Memory B cell (primary cell): Measurements from ENCODE around the gene CLDN15.

Source experiments
- ATAC-seq: fragments of 150-1000 bp; cut with Tn5 transposase; 2 replicates; pipeline ENCODE4 v1.10.0; 2021; ENCODE audit warnings: low read depth, mild to moderate bottlenecking, moderate library complexity
- DNase-seq, 2 donors: peaks; one replicate each; pipeline ENCODE4 v3.0.0; 2022; ENCODE audit warnings: low spot score in 2 of 2
- H3K27ac Mint-ChIP-seq: one replicate; pipeline ENCODE4 v1.8.0; 2022; ENCODE audit warnings: mild to moderate bottlenecking, moderate library complexity, mixed read lengths
- H3K27me3 Mint-ChIP-seq: one replicate; pipeline ENCODE4 v1.8.0; 2022; ENCODE audit warnings: mixed read lengths
- H3K36me3 Mint-ChIP-seq: one replicate; pipeline ENCODE4 v1.8.0; 2022; ENCODE audit warnings: mild to moderate bottlenecking, mixed read lengths
- H3K4me1 Mint-ChIP-seq: one replicate; pipeline ENCODE4 v1.8.0; 2022; ENCODE audit warnings: mixed read lengths
- H3K4me3 Mint-ChIP-seq: one replicate; pipeline ENCODE4 v1.8.0; 2022; ENCODE audit warnings: mild to moderate bottlenecking, moderate library complexity, mixed read lengths
- H3K9me3 Mint-ChIP-seq: one replicate; pipeline ENCODE4 v1.8.0; 2022; ENCODE audit warnings: mixed read lengths

Gene CLDN15

GRCh38 chr7:101239191-101239950 lies 1.8 kb upstream of the CLDN15 start:
- DNase-seq (no peak), ATAC-seq (no peak)
- H3K27ac Mint-ChIP-seq = no peak overlapping the region
- peaks cover 3% of the 10 kb centered on the region for H3K4me1 Mint-ChIP-seq
- no peaks in the 10 kb centered on the region for H3K9me3 Mint-ChIP-seq
- H3K27me3 Mint-ChIP-seq = no peaks in the 10 kb centered on the region
- peaks cover 10% of the 10 kb centered on the region for H3K36me3 Mint-ChIP-seq
- H3K4me3 Mint-ChIP-seq = no peak overlapping the region

GRCh38 chr7:101238226-101239182 lies 902 bp upstream of the CLDN15 start:
- no peaks in the 10 kb centered on the region for H3K4me1 Mint-ChIP-seq
- H3K4me3 Mint-ChIP-seq = no peak overlapping the region
- DNase-seq (no peak), ATAC-seq (no peak)
- peaks cover 10% of the 10 kb centered on the region for H3K36me3 Mint-ChIP-seq
- H3K9me3 Mint-ChIP-seq = no peaks in the 10 kb centered on the region
- no peaks in the 10 kb centered on the region for H3K27me3 Mint-ChIP-seq
- no peak overlapping the region for H3K27ac Mint-ChIP-seq

- Mint-ChIP-seq H3K4me3 (no peak overlapping the region), H3K27me3 (no peaks in the 10 kb centered on the region), H3K4me1 (no peaks in the 10 kb centered on the region), H3K9me3 (no peaks in the 10 kb centered on the region), H3K27ac (no peak overlapping the region), H3K36me3 (peaks cover 10% of the 10 kb centered on the region)
- DNase-seq (no peak), ATAC-seq (no peak)
These were observed 1.2 kb downstream of the CLDN15 start for GRCh38 chr7:101236292-101236835.

GRCh38 chr7:101235522-101235921 lies 2.1 kb downstream of the CLDN15 start:
- ATAC-seq (no peak), DNase-seq (no peak)
- Mint-ChIP-seq H3K27me3 (no peaks in the 10 kb centered on the region), H3K36me3 (peaks cover 10% of the 10 kb centered on the region), H3K4me1 (peaks cover 2% of the 10 kb centered on the region), H3K4me3 (no peak overlapping the region), H3K27ac (no peak overlapping the region), H3K9me3 (no peaks in the 10 kb centered on the region)

- DNase-seq = no peak
- Mint-ChIP-seq H3K4me3 (no peak overlapping the region), H3K9me3 (no peaks in the 10 kb centered on the region), H3K4me1 (peaks cover 2% of the 10 kb centered on the region), H3K27me3 (no peaks in the 10 kb centered on the region), H3K27ac (no peak overlapping the region), H3K36me3 (peaks cover 10% of the 10 kb centered on the region)
- no peak for ATAC-seq
These were observed 2.6 kb downstream of the CLDN15 start for GRCh38 chr7:101235050-101235449.

GRCh38 chr7:101234636-101235035 lies 3.0 kb downstream of the CLDN15 start:
- Mint-ChIP-seq H3K9me3 (no peaks in the 10 kb centered on the region), H3K27ac (no peak overlapping the region), H3K27me3 (no peaks in the 10 kb centered on the region), H3K4me3 (no peak overlapping the region), H3K36me3 (peaks cover 10% of the 10 kb centered on the region), H3K4me1 (peaks cover 2% of the 10 kb centered on the region)
- no peak for ATAC-seq
- no peak for DNase-seq

- no peaks in the 10 kb centered on the region for H3K9me3 Mint-ChIP-seq
- DNase-seq (no peak), ATAC-seq (no peak)
- H3K4me1 Mint-ChIP-seq = peaks cover 2% of the 10 kb centered on the region
- H3K36me3 Mint-ChIP-seq = peaks cover 10% of the 10 kb centered on the region
- no peak overlapping the region for H3K27ac Mint-ChIP-seq
- no peaks in the 10 kb centered on the region for H3K27me3 Mint-ChIP-seq
- no peak overlapping the region for H3K4me3 Mint-ChIP-seq
These were observed 3.6 kb downstream of the CLDN15 start for GRCh38 chr7:101233907-101234547.

GRCh38 chr7:101232141-101232850 lies 5.3 kb downstream of the CLDN15 start:
- H3K27ac Mint-ChIP-seq = no peak overlapping the region
- H3K4me1 Mint-ChIP-seq = peaks cover 2% of the 10 kb centered on the region
- H3K36me3 Mint-ChIP-seq = peaks cover 6% of the 10 kb centered on the region
- DNase-seq = no peak
- ATAC-seq = no peak
- H3K9me3 Mint-ChIP-seq = no peaks in the 10 kb centered on the region
- H3K27me3 Mint-ChIP-seq = no peaks in the 10 kb centered on the region
- no peak overlapping the region for H3K4me3 Mint-ChIP-seq

GRCh38 chr7:101231644-101232043 lies 6.0 kb downstream of the CLDN15 start:
- Mint-ChIP-seq H3K4me1 (peaks cover 2% of the 10 kb centered on the region), H3K27ac (no peak overlapping the region)
- no peak for ATAC-seq

GRCh38 chr7:101226721-101227120 lies 10.9 kb downstream of the CLDN15 start:
- ATAC-seq (no peak), DNase-seq (no peak)
- peaks cover 6% of the 10 kb centered on the region for H3K4me1 Mint-ChIP-seq
- H3K27me3 Mint-ChIP-seq = no peaks in the 10 kb centered on the region
- H3K9me3 Mint-ChIP-seq = no peaks in the 10 kb centered on the region
- peaks cover 20% of the 10 kb centered on the region for H3K36me3 Mint-ChIP-seq
- H3K4me3 Mint-ChIP-seq = no peak overlapping the region
- H3K27ac Mint-ChIP-seq = no peak overlapping the region

More at GRCh38 chr7:101231644-101232043, 6.0 kb downstream of the CLDN15 start:
- Mint-ChIP-seq H3K9me3 (no peaks in the 10 kb centered on the region), H3K27me3 (no peaks in the 10 kb centered on the region), H3K4me3 (no peak overlapping the region), H3K36me3 (peaks cover 6% of the 10 kb centered on the region)
- no peak for DNase-seq

- Mint-ChIP-seq H3K9me3 (no peaks in the 10 kb centered on the region), H3K36me3 (peaks cover 20% of the 10 kb centered on the region), H3K4me1 (peaks cover 8% of the 10 kb centered on the region), H3K4me3 (no peak overlapping the region), H3K27ac (no peak overlapping the region), H3K27me3 (no peaks in the 10 kb centered on the region)
- no peak for DNase-seq
- no peak for ATAC-seq
These were observed 12.0 kb downstream of the CLDN15 start for GRCh38 chr7:101225650-101226049.

- peaks cover 18% of the 10 kb centered on the region for H3K36me3 Mint-ChIP-seq
- no peaks in the 10 kb centered on the region for H3K27me3 Mint-ChIP-seq
- no peak for DNase-seq
- H3K27ac Mint-ChIP-seq = no peak overlapping the region
- ATAC-seq = no peak
- H3K9me3 Mint-ChIP-seq = no peaks in the 10 kb centered on the region
- H3K4me3 Mint-ChIP-seq = no peak overlapping the region
- peaks cover 15% of the 10 kb centered on the region for H3K4me1 Mint-ChIP-seq
These were observed 14.1 kb downstream of the CLDN15 start for GRCh38 chr7:101223528-101223927.

- DNase-seq (no peak), ATAC-seq (no peak)
- peaks cover 17% of the 10 kb centered on the region for H3K36me3 Mint-ChIP-seq
- no peak overlapping the region for H3K27ac Mint-ChIP-seq
- H3K9me3 Mint-ChIP-seq = no peaks in the 10 kb centered on the region
- H3K27me3 Mint-ChIP-seq = no peaks in the 10 kb centered on the region
- H3K4me1 Mint-ChIP-seq = peaks cover 17% of the 10 kb centered on the region
- no peak overlapping the region for H3K4me3 Mint-ChIP-seq
These were observed 15.2 kb downstream of the CLDN15 start for GRCh38 chr7:101222275-101222830.
